GM18526 (cell line): Measurements from ENCODE around the gene CDCP2.
A peak's percentile ranks its signal among the peaks of the same experiment; 100 is the strongest.

Experiments
- POLR2A ChIP-seq: IDR thresholded peaks from 3 replicates; pipeline ENCODE4 v1.6.1; 2011; ENCODE audit not compliant: insufficient read length; ENCODE audit errors: extremely low read depth

The CDCP2 gene

DNA sequence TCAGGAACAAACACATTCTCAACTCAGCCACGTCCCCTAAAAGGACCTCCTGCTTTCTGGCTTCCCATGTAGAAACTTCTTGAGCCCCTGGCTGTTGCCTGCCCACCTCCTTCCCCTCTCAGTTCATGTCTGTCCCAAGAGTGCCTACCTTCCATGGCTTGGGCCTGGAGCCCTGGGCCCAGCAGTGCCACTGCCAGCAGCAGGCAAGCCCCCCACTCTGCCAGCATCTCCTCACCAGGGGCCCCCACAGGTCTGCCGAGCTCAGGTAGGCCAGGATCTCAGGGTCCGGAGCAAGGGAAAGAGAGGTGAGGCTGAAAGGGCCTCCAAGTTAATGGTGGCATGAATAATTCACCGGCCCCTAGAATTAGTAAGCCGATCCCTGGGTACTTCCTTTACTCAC is at the start of gene CDCP2:
TSS of gene CDCP2 (minus strand) at position 305 of the 400 bp plus-strand sequence. CDS start at position 227, 78 bp downstream.
- TF ChIP-seq POLR2A = no peak

DNA sequence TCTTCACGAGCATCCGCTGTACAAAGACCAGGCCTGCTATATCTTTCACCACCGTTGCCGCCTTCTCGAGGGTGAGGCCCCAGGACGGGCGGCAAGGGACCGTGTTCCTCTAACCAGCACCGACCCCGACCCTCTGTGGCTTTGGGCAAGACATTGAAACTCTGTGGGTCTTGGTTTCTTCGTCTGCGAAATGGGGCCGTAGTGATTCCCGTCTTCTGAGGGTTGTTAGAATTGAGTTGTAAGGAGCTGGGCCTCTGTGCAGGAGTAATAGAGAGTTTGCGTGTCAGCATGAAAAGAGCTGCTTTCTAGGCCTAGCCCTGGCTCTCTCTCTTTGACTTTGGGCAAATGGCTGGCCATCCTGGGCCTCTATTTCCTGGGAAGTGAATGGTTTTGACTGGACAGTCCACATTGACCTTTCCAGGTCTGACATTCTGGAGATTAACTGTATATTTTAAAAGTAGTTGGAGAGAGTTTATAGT is 47.8 kb upstream of the CDCP2 start:
- no peak for TF ChIP-seq POLR2A

DNA sequence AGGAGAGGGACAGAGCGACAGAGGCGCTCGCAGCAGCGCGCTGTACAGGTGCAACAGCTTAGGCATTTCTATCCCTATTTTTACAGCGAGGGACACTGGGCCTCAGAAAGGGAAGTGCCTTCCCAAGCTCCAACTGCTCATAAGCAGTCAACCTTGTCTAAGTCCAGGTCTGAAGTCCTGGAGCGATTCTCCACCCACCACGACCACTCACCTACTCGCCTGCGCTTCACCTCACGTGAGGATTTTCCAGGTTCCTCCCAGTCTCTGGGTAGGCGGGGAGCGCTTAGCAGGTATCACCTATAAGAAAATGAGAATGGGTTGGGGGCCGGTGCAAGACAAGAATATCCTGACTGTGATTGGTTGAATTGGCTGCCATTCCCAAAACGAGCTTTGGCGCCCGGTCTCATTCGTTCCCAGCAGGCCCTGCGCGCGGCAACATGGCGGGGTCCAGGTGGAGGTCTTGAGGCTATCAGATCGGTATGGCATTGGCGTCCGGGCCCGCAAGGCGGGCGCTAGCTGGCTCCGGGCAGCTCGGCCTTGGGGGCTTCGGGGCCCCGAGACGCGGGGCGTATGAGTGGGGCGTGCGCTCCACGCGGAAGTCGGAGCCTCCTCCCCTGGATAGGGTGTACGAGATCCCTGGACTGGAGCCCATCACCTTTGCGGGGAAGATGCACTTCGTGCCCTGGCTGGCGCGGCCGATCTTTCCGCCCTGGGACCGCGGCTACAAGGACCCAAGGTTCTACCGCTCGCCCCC is 47.1 kb upstream of the CDCP2 start, which contains the start of the genes CYB5RL and MRPL37:
TSS of gene CYB5RL (minus strand) at position 266 of the 754 bp plus-strand sequence. CDS start 4,414 bp downstream, outside the sequence.
TSS of gene MRPL37 (plus strand) at position 403 of the 754 bp plus-strand sequence. CDS start at position 480, 77 bp downstream.
- peak; percentile 88 for TF ChIP-seq POLR2A

DNA sequence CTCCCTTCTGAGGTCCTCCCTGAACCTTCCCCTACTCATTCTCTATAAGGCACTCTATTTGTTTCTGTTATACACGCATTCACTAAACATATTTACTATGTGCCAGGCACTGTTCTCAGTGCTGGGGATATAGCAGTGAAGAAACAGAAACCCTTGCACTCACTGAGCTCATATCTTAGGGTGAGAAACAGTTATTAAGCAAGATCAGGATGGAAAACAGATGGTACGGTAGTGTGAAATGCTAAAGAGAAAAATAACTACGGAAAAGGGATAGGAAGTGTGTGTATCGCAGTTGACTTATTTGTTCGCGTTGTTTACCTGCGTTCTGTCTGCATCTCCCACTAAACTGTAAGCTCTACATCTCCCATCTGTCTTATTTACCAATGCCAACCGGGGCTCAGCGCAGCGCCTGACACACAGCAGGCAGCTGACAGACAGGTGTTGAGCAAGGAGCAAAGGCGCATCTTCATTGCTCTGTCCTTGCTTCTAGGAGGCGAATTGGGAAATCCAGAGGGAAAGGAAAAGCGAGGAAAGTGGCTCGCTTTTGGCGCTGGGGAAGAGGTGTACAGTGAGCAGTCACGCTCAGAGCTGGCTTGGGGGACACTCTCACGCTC is 46.5 kb upstream of the CDCP2 start:
- TF ChIP-seq POLR2A = no peak

DNA sequence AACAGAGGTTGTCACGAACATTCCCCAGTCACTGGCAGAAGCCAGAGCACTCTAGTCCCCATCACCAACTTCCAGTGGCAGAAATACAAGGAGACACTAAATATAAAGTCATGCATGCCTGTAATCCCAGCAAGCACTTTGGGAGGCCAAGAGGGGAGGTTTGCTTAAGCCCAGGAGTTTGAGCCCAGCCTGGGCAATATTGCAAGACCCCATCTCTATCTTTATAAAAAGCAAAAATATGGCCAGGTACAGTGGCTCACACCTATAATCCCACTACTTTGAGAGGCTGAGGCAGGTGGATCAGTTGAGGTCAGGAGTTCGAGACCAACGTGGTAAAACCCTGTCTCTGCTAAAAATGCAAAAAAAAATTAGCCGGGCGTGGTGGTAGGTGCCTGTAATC is 40.7 kb upstream of the CDCP2 start:
- TF ChIP-seq POLR2A = no peak

DNA sequence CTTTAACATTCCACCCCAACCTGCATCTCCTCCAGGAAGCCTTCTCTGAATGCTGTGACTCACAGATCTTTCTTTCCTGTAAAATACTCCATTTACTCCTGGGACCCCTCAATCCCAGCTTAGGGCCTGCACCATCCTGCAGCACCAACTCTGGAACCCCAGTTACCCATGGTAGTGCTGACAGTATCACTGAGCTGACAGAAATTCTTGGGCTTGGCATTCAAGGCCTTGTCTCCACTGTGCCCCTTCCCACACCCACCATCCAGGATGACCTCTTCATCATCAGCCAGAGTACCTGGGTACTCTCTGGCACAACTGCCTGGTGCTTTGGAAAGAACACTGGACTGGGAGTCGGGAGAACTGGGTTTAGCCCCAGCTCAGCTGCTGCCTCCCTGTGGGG is 38.7 kb upstream of the CDCP2 start:
- TF ChIP-seq POLR2A = no peak

DNA sequence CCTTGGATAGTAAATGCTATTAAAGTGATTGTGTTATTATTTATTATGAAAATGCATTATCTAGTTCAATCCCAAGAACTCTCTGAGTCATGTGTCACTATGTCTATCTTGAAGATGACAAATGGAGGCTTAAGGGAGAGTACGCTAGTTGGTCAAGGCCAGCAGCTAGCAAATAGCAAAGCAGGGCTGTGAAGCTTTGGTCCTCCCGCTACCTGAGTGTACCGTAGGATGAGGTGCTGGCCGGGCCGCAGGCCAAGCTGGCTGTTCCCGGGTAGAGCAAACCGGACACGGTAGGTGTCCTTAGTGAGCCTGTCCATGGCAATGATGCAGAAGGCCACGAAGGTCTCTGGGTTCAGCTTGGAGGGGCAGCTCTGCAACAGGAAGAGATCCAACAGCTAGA is 37.7 kb upstream of the CDCP2 start:
- TF ChIP-seq POLR2A = no peak

DNA sequence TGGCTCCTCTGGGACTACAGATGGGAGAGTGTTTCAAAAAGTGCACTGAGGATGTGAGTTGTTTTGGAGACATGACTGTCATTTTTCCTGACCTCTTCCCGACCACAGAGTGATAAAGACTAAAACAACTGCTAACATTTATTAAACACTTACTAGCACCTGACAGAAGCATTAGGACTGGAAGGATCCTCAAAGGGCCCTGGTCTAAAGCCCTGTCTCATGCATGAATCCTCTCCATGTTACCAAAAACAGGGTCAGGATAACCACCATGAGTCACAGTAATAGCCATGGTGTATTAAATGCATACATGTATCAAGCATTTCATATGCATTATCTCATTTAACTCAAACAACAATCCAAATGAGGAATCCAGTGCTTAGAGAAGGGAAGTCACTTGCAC is 35.5 kb upstream of the CDCP2 start:
- no peak for TF ChIP-seq POLR2A

DNA sequence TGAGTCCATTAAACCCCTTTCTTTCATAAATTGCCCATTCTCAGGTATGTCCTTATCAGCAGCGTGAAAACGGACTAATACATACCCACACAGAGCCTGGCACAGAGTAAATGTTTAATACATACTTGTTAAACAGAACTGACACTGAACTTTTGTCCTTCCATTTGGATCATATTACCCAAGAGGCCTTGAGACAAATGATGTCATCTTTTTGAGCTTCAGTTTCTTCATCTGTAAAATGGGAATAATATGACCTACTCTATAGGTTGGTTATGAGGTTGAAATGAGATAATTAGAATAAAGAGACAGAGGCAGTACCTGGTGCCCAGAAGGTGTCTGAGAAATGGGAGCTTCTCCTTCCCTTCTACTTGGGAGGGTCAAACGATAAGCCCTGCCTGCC is 33.3 kb upstream of the CDCP2 start:
- no peak for TF ChIP-seq POLR2A

DNA sequence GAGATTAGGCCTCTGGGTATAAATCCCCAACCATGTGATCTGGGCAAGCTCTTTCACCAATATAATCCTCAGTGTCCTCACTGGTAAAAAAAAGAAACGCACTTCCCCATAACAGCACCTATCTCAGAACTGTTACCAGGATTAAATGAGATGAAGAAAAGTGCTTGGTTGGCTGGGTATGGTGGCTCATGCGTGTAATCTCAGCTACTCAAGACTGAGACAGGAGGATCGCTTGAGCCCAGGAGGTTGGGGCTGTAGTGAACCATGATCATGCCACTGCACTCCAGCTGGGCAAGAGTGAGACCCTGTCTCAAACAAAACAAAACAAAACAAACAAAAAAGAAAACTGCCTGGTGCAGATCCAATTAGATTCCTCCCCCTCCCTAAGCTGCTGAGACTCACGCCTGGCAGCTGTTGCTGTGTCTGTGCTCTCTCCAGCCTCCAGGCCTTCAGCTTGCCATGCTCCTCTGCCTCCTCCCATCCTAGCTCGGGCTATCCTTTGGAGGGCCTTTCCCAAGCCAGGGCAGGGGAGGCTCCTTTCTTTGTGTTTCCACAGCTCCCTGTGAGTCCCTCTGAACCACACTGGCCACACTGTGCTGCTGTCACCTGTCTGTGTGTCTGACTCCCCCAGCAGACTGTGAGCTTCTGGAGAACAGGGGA is 28.0 kb upstream of the CDCP2 start:
- no peak for TF ChIP-seq POLR2A

DNA sequence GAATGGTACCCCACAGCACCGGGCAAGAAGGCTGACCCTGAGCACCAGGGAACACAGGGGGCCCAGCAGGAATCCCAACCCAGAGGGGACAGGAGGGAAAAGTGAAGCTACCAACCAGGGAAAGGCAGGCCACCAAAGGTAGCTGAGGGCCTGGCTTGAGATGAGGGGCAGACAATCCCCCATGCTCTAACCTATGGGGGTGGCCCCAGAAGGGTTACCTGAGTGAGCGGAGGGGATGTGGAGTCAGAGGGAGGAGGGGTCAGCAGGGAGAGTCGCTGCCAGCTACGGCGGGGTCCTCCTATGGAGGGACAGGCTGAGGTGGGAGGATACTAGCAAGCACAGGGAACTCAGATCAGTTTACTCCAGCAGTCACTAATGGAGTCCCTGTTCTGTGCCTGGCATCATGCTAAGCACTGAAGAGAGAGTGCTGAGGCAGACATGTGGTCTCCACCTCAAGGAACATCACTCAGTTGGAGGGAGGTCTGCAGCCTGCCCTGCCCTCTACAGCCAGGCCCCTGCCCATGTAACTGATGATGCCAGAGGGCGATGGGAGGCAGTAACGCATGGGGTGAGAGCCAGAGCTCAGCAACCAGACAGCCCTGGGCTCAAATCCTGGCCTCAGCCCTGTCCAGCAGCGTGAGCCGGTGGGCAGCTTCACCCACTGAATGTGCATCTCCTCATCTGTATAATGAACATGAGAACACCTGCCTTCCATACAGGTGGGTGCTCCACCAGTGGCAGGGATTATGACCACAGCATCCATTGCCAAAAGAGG is 25.7 kb upstream of the CDCP2 start:
- TF ChIP-seq POLR2A = no peak

DNA sequence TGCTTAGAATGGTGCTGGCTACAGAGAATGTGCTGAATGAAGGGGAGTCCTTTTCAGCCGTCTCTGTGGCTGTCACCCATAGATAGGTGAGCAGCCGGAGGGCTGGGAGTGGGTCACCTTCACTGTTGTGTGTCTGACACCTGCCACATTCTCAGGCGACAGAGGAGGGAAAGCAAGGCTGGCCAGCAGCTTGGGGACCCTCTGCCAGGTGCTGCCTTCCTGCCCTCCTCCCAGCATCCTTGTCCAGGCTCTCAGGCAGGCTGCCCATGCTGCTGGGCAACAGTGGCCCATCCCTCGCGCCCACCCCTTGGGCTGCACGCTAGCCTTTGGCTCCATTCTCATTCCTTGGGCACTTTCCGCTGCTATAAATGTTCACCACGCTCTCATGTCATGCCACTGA is 24.9 kb upstream of the CDCP2 start:
- no peak for TF ChIP-seq POLR2A

DNA sequence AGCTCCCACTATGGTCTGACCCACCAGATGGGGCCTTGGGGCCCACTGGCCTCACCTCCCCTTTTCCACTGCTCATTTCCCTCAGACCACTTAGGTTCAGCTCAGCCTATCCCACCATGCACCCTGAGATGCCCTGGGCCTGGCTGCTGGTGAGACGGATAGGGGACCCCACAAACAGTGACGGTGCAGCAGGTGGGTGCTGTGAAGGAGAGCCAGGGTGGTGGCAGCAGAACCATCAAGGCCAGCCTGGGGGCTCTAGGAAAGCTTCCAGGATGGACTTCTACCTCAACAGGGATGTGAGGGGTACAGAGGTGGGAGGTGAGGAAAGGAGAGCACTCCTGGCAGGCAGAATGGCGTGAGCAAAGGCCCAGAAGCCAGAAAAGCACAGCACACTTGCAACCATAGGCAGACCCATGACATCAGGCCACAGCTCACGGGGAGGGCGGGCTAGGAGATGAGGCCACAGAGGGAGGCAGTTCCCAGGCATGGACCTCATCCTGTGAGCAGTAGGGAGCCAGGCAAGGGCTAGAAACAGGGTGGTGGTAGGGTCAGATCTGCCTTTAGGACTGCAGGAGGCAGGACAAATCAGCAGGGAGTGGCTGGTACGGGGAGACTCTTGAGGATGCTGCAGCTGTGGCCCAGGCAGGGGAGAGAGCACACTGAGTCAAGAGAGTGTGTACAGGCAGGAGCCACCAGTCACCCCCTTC is 24.0 kb upstream of the CDCP2 start:
- no peak for TF ChIP-seq POLR2A

DNA sequence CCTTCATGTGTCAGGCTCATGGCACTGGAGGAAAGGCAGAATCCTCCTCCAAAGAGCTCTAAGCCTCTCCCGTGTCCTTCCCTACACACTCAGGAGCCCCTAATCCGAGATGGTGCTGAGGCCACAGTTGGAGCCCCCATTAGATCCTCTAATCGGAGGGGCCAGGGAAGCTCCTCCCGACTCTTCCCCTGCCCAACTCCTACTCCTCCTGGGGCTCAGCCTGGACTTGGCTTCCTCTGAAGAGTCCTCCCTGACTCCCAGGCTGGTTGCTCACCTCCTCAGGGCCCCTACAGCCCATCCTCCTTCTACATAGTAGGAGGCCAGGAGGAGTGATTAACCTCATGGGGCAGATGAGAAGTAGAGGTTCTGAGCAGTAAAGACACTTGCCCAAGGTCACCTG is 21.3 kb upstream of the CDCP2 start:
- no peak for TF ChIP-seq POLR2A

DNA sequence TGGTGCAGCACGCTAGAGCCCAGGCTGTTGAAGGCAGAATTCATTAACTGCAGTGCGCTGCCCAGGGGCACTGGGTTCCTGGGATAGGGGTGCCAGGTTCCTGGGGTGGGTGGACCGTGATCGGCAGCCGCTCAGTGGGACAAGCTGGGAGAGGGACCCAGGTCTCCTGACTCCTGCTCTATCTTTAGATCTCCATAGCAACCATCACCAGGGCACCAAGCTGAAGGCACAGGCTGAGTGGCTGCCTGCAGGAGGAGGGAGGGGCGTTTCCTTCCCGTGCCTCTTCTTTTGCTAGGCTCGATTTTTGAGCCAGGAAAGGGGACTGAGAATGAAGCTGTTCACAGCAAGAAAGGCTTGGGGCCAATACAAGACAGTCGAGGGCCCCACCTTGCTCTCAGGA is 20.9 kb upstream of the CDCP2 start:
- TF ChIP-seq POLR2A = no peak
